Natural killer cell (primary cell): ENCODE results near the gene CDK14. TPM values are rescaled to one million over a fixed set of nuclear protein-coding genes. Genes with fewer than 3 reads are reported as not detected.
"Not testable (repeated sequence)": the region's sequence is repeated elsewhere in the genome, so short reads cannot be mapped to it uniquely, and the experiment has no call there.

ENCODE experiments used
- ATAC-seq, 3 donors: fragments of 150-1000 bp in 2 of 3; fragments of 200-7000 bp in 1 of 3; cut with Tn5 transposase; 1 replicate in 1 of 3; 2 replicates in 2 of 3; pipeline ENCODE4 v1.10.0; 2021; ENCODE audit warnings: mild to moderate bottlenecking in 2 of 3, moderate library complexity in 2 of 3
- DNase-seq, 2 donors: peaks; one replicate each; pipeline versions ENCODE4 v3.0.0 to v3.0.0-alpha.2; 2013 to 2021; ENCODE audit warnings: mixed read lengths in 1 of 2
- H3K27ac ChIP-seq: one replicate; pipeline ENCODE4 v1.5.1; 2013; ENCODE audit warnings: mild to moderate bottlenecking, low read length
- H3K27me3 ChIP-seq: one replicate; pipeline ENCODE4 v1.6.1; 2013; ENCODE audit warnings: low read length; ENCODE audit not compliant: control insufficient read depth, insufficient read depth
- H3K36me3 ChIP-seq: one replicate; pipeline ENCODE4 v1.6.1; 2013; ENCODE audit warnings: low read length; ENCODE audit not compliant: control insufficient read depth, insufficient read depth
- H3K4me1 ChIP-seq: one replicate; pipeline ENCODE4 v1.6.1; 2013; ENCODE audit warnings: low read length; ENCODE audit not compliant: control insufficient read depth, insufficient read depth
- H3K4me3 ChIP-seq: one replicate; pipeline ENCODE4 v1.5.1; 2013; ENCODE audit warnings: low read length
- H3K9me3 ChIP-seq: one replicate; pipeline ENCODE4 v1.6.1; 2013; ENCODE audit warnings: low read length; ENCODE audit not compliant: control insufficient read depth, insufficient read depth
- H3K27ac Mint-ChIP-seq, 2 donors: one replicate each; pipeline ENCODE4 v1.8.0; 2022; ENCODE audit warnings: mild to moderate bottlenecking in 2 of 2, mixed read lengths in 2 of 2, moderate library complexity in 1 of 2
- H3K27me3 Mint-ChIP-seq, 2 donors: one replicate each; pipeline ENCODE4 v1.8.0; 2022; ENCODE audit warnings: low read depth in 2 of 2, mixed read lengths in 2 of 2
- H3K36me3 Mint-ChIP-seq: one replicate; pipeline ENCODE4 v1.8.0; 2022; ENCODE audit warnings: mixed read lengths
- H3K4me1 Mint-ChIP-seq, 2 donors: one replicate each; pipeline ENCODE4 v1.8.0; 2022; ENCODE audit warnings: mixed read lengths in 2 of 2
- H3K4me3 Mint-ChIP-seq: one replicate; pipeline ENCODE4 v1.8.0; 2022; ENCODE audit warnings: mild to moderate bottlenecking, moderate library complexity, mixed read lengths
- H3K9me3 Mint-ChIP-seq, 2 donors: one replicate each; pipeline ENCODE4 v1.8.0; 2022; ENCODE audit warnings: mixed read lengths in 2 of 2
- WGBS: methylation state at CpG from one replicate; pipeline ENCODE4 v1.1.7; 2013; ENCODE audit warnings: missing lambda C conversion rate; ENCODE audit not compliant: insufficient coverage; 5-methylcytosine and 5-hydroxymethylcytosine counted together
- intact Hi-C: fragments of 100-400 bp; cut with micrococcal nuclease; formaldehyde crosslinking; loops from one replicate; pipeline ENCODE4 v1.14.2; 2022
- total RNA-seq, 4 donors: library from RNA; stranded (reverse); fragments of 120-200 nt in 1 of 4; gene quantifications; one replicate each; pipeline versions ENCODE4 v1.2.3 to v1.2.4, GENCODE V29; 2013 to 2022
- TF ChIP-seq, protein P1 (sequence below): fragments of 200-600 bp; IDR thresholded peaks from one replicate; pipeline ENCODE4 v1.8.0; 2022; ENCODE audit warnings: antibody characterized with exemption

Gene CDK14
- total RNA-seq, 3 donors from 2014 or later (not counting 1 experiment from before 2014, with no cell fraction given): 1.2 to 12.5 (median 1.9) TPM

DNA sequence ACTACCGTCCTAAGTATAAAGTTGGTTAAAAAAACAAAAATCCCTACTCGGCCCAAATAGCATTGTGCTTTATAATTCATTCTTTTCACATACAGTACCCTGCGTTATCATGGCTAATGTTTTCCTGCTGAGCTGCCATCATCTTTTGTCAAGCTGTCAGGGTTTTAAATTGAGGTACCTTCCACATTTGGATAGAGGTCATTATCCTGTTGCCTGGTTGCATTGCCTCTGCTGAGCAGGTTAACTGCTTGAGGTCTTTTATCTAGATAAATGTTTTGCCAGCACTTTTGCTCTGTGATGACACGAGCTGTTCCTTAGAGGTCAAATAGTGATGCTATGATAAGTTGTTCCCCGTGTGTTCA, 573.7 kb downstream of the CDK14 start:
- intact Hi-C loops: no loop called here
- ATAC-seq (no peak), DNase-seq (no peak)
- H3K27me3 Mint-ChIP-seq: no peaks in the 10 kb centered on the region
- no peak overlapping the region for H3K27ac Mint-ChIP-seq
- TF ChIP-seq, protein P1, sequence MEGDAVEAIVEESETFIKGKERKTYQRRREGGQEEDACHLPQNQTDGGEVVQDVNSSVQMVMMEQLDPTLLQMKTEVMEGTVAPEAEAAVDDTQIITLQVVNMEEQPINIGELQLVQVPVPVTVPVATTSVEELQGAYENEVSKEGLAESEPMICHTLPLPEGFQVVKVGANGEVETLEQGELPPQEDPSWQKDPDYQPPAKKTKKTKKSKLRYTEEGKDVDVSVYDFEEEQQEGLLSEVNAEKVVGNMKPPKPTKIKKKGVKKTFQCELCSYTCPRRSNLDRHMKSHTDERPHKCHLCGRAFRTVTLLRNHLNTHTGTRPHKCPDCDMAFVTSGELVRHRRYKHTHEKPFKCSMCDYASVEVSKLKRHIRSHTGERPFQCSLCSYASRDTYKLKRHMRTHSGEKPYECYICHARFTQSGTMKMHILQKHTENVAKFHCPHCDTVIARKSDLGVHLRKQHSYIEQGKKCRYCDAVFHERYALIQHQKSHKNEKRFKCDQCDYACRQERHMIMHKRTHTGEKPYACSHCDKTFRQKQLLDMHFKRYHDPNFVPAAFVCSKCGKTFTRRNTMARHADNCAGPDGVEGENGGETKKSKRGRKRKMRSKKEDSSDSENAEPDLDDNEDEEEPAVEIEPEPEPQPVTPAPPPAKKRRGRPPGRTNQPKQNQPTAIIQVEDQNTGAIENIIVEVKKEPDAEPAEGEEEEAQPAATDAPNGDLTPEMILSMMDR: no peak
- no peaks in the 10 kb centered on the region for H3K36me3 ChIP-seq
- H3K4me1 ChIP-seq: no peaks in the 10 kb centered on the region
- peaks cover 4 to 7% of the 10 kb centered on the region in 2 donors for H3K9me3 Mint-ChIP-seq
- no peaks in the 10 kb centered on the region for H3K9me3 ChIP-seq
- H3K36me3 Mint-ChIP-seq: no peaks in the 10 kb centered on the region
- WGBS: 88% methylated on average over 4 of the region's 5 CpGs
- H3K27ac ChIP-seq: no peak overlapping the region
- no peak overlapping the region for H3K4me3 ChIP-seq
- no peaks in the 10 kb centered on the region for H3K27me3 ChIP-seq
- no peaks in the 10 kb centered on the region for H3K4me1 Mint-ChIP-seq
- H3K4me3 Mint-ChIP-seq: no peak overlapping the region

DNA sequence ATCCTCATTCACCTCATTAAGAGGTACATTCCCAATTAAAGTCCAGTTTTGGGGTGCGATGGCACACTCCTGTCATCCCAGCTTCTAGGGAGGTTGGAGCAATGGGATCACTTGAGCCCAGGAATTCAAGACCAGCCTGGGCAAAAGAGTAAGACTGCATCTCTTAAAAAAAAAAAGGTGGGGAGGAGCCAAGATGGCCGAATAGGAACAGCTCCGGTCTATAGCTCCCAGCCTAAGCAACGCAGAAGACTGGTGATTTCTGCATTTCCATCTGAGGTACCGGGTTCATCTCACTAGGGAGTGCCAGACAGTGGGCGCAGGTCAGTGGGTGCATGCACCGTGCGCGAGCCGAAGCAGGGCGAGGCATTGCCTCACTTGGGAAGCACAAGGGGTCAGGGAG, 577.1 kb downstream of the CDK14 start:
- H3K4me1 ChIP-seq, intact Hi-C loops, H3K4me3 ChIP-seq, H3K36me3 Mint-ChIP-seq, H3K9me3 Mint-ChIP-seq, ATAC-seq, H3K4me3 Mint-ChIP-seq, H3K4me1 Mint-ChIP-seq, H3K27ac Mint-ChIP-seq, H3K27ac ChIP-seq, DNase-seq, H3K27me3 Mint-ChIP-seq, H3K36me3 ChIP-seq, H3K27me3 ChIP-seq, H3K9me3 ChIP-seq: not testable (repeated sequence)
- 100% methylated on average over 4 of the region's 11 CpGs for WGBS

DNA sequence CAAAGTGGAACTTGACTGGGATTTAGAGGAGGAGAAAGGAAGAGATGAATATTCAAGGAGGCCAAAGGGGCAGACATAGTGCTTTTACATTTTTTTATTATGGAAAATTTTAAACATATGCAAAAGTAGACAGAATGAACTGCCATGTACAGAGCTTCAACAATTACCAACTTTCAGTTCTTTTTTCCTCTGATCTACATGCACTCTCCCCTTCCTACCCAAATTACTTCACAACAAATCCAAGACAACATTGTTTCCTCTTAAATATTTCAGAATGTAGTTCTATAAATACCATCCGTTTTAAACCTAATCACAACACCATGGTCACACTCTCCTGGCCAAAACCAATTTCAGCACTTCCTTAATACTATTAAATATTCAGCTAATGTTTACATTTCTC, 584.6 kb downstream of the CDK14 start:
- no peak overlapping the region for H3K4me3 ChIP-seq
- H3K4me1 ChIP-seq: no peaks in the 10 kb centered on the region
- Mint-ChIP-seq H3K9me3 (peaks cover 0 to 12% of the 10 kb centered on the region in 2 donors), H3K27me3 (no peaks in the 10 kb centered on the region), H3K4me3 (no peak overlapping the region), H3K4me1 (no peaks in the 10 kb centered on the region), H3K27ac (no peak overlapping the region), H3K36me3 (no peaks in the 10 kb centered on the region)
- WGBS: 82% methylated on average over 1 of the region's 1 CpG
- intact Hi-C loops: no loop called here
- ATAC-seq: no peak
- no peak for DNase-seq
- H3K36me3 ChIP-seq: no peaks in the 10 kb centered on the region
- H3K9me3 ChIP-seq: no peaks in the 10 kb centered on the region
- no peak overlapping the region for H3K27ac ChIP-seq
- TF ChIP-seq, protein P1: no peak
- H3K27me3 ChIP-seq: no peaks in the 10 kb centered on the region

DNA sequence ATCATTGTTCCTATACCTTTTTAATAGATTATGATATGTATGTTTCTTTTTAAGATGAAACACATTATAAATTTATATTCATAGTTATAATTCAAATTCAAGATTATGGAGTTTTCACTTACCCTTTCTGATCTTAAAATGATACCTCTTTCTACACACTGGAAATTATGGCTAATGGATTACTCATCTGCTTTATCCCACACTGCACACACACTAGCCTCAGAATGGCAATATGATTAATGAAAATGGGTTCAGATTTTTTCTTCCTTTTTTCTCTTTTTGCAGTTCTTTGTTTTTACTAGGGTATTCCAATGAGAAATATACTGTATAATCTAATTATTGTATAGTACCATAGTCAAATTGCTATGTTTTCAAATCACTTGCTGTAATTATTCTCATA, 585.8 kb downstream of the CDK14 start:
- Histone ChIP-seq H3K27ac (no peak overlapping the region), H3K4me1 (no peaks in the 10 kb centered on the region), H3K36me3 (no peaks in the 10 kb centered on the region), H3K27me3 (no peaks in the 10 kb centered on the region), H3K9me3 (no peaks in the 10 kb centered on the region), H3K4me3 (no peak overlapping the region)
- Mint-ChIP-seq H3K36me3 (no peaks in the 10 kb centered on the region), H3K27ac (no peak overlapping the region), H3K9me3 (peaks cover 2 to 12% of the 10 kb centered on the region in 2 donors), H3K4me3 (no peak overlapping the region), H3K4me1 (no peaks in the 10 kb centered on the region), H3K27me3 (no peaks in the 10 kb centered on the region)
- DNase-seq (no peak), ATAC-seq (no peak)
- TF ChIP-seq, protein P1: no peak
- intact Hi-C loops: no loop called here
